ENCODE results near the gene RAB18.

Gene RAB18

DNA sequence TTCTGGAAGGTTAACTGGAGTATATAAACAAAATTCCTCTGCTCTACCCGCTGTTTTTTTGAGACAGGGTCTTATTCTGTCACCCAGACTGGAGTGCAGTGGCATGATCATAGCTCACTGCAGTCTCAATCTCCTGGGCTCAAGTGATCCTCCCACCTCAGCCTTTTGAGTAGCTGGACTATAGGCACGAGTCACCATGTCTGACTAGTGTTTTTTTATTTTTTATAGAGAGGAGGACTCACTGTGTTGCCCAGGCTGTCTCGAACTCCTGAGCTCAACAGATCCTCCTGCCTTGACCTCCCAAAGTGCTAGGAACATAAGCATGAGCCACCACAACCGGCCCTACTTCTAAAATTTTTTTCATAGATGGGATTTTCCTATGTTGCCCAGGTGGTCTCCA, 2.2 kb downstream of the RAB18 start:
- peak; percentile 4 for DNase-seq (ENCODE audit: low read depth)
- no peak for TF ChIP-seq MYC (IDR thresholded peaks at IDR 0.05; ENCODE audit: low read depth, low read length)
- TF ChIP-seq, protein P1, sequence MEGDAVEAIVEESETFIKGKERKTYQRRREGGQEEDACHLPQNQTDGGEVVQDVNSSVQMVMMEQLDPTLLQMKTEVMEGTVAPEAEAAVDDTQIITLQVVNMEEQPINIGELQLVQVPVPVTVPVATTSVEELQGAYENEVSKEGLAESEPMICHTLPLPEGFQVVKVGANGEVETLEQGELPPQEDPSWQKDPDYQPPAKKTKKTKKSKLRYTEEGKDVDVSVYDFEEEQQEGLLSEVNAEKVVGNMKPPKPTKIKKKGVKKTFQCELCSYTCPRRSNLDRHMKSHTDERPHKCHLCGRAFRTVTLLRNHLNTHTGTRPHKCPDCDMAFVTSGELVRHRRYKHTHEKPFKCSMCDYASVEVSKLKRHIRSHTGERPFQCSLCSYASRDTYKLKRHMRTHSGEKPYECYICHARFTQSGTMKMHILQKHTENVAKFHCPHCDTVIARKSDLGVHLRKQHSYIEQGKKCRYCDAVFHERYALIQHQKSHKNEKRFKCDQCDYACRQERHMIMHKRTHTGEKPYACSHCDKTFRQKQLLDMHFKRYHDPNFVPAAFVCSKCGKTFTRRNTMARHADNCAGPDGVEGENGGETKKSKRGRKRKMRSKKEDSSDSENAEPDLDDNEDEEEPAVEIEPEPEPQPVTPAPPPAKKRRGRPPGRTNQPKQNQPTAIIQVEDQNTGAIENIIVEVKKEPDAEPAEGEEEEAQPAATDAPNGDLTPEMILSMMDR (IDR thresholded peaks at IDR 0.05; ENCODE audit: low read depth, low read length), result no peak
- TF ChIP-seq, protein P2, sequence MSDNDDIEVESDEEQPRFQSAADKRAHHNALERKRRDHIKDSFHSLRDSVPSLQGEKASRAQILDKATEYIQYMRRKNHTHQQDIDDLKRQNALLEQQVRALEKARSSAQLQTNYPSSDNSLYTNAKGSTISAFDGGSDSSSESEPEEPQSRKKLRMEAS (IDR thresholded peaks at IDR 0.05; ENCODE audit: low read depth, low read length), result no peak
- no peak for TF ChIP-seq POLR2A (IDR thresholded peaks at IDR 0.05; ENCODE audit: extremely low read depth, insufficient read length)
- H3K4me3 ChIP-seq (ENCODE audit: low read depth, low read length), result peak overlapping the region; percentile 32

DNA sequence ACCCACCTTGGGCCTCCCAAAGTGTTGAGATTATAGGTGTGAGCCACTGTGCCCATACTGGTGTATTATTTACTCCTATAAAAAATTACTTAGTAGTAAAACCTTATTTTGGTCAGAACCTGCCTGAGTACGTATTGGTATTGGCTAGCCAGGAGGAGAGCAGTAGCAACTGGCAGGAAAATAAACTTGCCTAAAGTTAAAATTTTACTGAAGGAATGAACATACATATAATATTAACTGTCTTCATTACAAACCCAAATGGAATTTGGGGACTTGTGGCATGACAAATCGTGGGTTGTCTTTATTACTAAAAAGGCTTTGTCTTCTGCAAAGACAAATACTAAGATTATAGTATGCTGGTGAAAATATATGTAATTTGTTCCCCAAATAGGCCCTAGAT, 8.4 kb downstream of the RAB18 start:
- DNase-seq (ENCODE audit: low read depth), result no peak
- TF ChIP-seq, protein P2 (IDR thresholded peaks at IDR 0.05; ENCODE audit: low read depth, low read length), result no peak
- TF ChIP-seq, protein P1 (IDR thresholded peaks at IDR 0.05; ENCODE audit: low read depth, low read length), result no peak
- TF ChIP-seq POLR2A (IDR thresholded peaks at IDR 0.05; ENCODE audit: extremely low read depth, insufficient read length), result no peak
- no peak for TF ChIP-seq MYC (IDR thresholded peaks at IDR 0.05; ENCODE audit: low read depth, low read length)
- no peak overlapping the region for H3K4me3 ChIP-seq (ENCODE audit: low read depth, low read length)

DNA sequence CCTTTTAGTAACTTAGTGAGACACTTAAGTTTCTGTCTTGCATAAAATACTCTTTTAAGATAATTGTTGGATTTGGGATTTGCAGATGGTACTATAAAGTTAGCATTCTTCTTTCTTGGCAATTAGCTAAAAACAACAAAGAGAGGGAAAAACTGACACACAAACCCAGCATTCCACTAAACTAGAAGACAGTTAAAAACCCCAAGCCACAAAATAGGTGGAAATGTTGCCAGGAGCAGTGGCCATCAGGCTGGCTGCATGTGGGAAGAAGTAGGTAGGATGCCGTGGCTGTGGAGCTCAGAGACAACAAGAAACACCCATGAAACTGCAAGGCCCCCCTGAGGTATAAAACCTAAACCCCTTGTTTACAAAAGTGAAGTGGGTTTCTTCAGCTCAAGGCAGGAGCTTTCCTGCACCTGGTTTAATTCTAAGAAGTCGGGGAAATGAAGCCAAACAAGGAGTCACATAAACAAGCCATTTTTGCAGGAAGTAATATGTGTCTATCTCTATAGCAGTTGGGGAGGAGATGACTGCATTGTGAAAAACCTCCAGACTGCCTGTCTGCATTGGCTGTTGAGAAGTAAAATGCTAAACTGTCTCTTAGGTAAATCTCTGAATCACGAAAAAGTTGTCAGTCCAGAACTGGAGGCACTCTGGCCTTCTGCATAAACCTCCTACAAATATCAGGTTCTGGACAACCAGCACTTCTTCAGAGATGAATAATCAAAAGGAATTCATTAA, 9.5 kb downstream of the RAB18 start:
- no peak overlapping the region for H3K4me3 ChIP-seq (ENCODE audit: low read depth, low read length)
- no peak for DNase-seq (ENCODE audit: low read depth)
- TF ChIP-seq, protein P2 (IDR thresholded peaks at IDR 0.05; ENCODE audit: low read depth, low read length), result no peak
- TF ChIP-seq POLR2A (IDR thresholded peaks at IDR 0.05; ENCODE audit: extremely low read depth, insufficient read length) (no peak), MYC (IDR thresholded peaks at IDR 0.05; ENCODE audit: low read depth, low read length) (no peak)
- TF ChIP-seq, protein P1 (IDR thresholded peaks at IDR 0.05; ENCODE audit: low read depth, low read length), result no peak

DNA sequence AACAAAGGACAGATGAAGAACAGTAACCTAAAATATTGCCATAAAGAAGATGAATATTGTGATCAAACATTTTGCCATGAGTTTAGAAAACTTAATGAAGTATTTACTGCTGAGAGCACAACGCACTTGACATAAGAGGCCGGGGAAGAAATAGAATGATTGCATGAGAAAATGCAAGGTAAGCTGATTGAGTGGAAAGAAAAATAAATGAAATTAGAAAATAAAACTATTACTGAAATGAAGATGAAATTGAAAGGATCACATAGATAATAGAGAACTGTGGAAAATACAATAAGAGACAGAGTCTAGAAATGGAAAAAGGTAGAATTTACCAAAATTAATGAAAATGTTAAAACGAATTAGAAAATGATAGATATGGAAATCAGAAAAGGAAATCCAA, 10.1 kb downstream of the RAB18 start:
- DNase-seq (ENCODE audit: low read depth), result no peak
- no peak for TF ChIP-seq MYC (IDR thresholded peaks at IDR 0.05; ENCODE audit: low read depth, low read length)
- TF ChIP-seq, protein P2 (IDR thresholded peaks at IDR 0.05; ENCODE audit: low read depth, low read length), result no peak
- TF ChIP-seq POLR2A (IDR thresholded peaks at IDR 0.05; ENCODE audit: extremely low read depth, insufficient read length), result no peak
- TF ChIP-seq, protein P1 (IDR thresholded peaks at IDR 0.05; ENCODE audit: low read depth, low read length), result no peak
- H3K4me3 ChIP-seq (ENCODE audit: low read depth, low read length), result no peak overlapping the region

DNA sequence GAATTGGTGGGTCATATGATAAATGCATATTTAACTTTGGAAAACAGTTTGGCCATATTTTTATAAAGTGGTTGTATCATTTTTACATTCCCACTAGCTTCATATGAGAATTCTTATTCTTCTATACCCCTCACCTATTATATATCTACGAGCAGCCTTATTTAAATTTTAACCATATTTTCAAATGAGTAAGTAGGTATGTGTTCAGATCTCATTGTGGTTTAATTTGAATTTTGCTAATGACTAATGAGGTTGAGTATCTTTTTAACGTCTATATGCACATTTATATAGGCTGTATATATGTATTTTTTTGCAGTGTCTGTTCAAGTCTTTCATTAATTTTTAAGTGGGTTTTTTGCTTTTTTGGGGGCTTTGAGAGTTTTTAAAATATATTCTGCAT, 14.2 kb downstream of the RAB18 start:
- no peak overlapping the region for H3K4me3 ChIP-seq (ENCODE audit: low read depth, low read length)
- DNase-seq (ENCODE audit: low read depth), result no peak
- TF ChIP-seq, protein P1 (IDR thresholded peaks at IDR 0.05; ENCODE audit: low read depth, low read length), result no peak
- no peak for TF ChIP-seq POLR2A (IDR thresholded peaks at IDR 0.05; ENCODE audit: extremely low read depth, insufficient read length)
- no peak for TF ChIP-seq MYC (IDR thresholded peaks at IDR 0.05; ENCODE audit: low read depth, low read length)
- TF ChIP-seq, protein P2 (IDR thresholded peaks at IDR 0.05; ENCODE audit: low read depth, low read length), result no peak

Measured in NB4 (cell line).